ENCODE data around the gene SNX5. TPM values are rescaled to one million over a fixed set of nuclear protein-coding genes. Genes with fewer than 3 reads are reported as not detected.

SNX5 gene
- total and polyA plus RNA-seq, 2 of the 13 experiments (the other 11 are each of a cell fraction or from before 2014, with no cell fraction given) = 664 to 1,040 TPM

DNA sequence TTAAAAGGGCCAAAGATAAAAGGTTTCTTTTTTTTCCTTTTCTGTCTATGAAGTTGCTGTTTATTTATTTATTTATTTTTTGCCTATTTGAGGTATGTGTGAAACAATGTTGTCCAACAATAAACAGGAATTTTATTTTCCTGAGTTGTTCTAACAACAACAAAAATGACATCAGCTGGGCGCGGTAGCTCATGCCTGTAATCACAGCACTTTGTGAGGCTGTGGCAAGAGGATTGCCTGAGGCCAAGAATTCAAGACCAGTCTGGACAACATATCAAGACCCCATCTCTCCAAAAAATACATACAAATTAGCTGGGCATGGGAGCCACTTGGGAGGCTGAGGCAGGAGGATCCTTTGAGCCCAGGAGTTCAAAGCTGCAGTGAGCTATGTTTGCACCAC, 44.3 kb upstream of the SNX5 start:
- no peaks in the 10 kb centered on the region for H3K79me2 ChIP-seq (ENCODE audit: insufficient read depth, low read length)
- BruUV-seq (replicated peaks) = no TSS peak
- H3K27me3 ChIP-seq (ENCODE audit: control insufficient read depth in 1 of 2, insufficient read depth in 2 of 2, low read length in 2 of 2) = peaks cover 6 to 14% of the 10 kb centered on the region in 2 experiments; a peak in 4 of 5 replicates
- H3K9ac ChIP-seq (ENCODE audit: insufficient read depth, low read depth, low read length) = no peak overlapping the region
- ChIA-PET POLR2A (interaction anchor here (0.8 kb wide), 1 partner anchor 9 kb away, joined by 3 read pairs; no protein-coding TSS in a partner anchor), CTCF (ENCODE audit: low intra/inter-chr PET ratio, low total read pairs) (no interaction called here)
- no peak overlapping the region for H3K4me3 ChIP-seq (replicated peaks in 1 of 3; ENCODE audit: insufficient read depth in 1 of 3, low read depth in 2 of 3, low read length in 3 of 3)
- in situ Hi-C loops (cut with HindIII; ENCODE audit: extremely low pct_ligation_motif_present, low pct_unique_long_range_greater_than_20kb) (no loop called here), intact Hi-C loops (cut with micrococcal nuclease; ENCODE audit: unreplicated experiment) (no loop called here)
- TF ChIP-seq POLR2A (IDR thresholded peaks at IDR 0.05; ENCODE audit: insufficient read depth in 1 of 2, low read depth in 2 of 2, low read length in 2 of 2) (no peak), ZNF121 (CRISPR knock-in tag; IDR thresholded peaks at IDR 0.05) (0 out of 2 replicates have a peak, but pooled peaks have one; percentile 27)
- H3K9me3 ChIP-seq (ENCODE audit: low read length) = no peaks in the 10 kb centered on the region
- H3K4me2 ChIP-seq (ENCODE audit: low read depth, low read length) = no peak overlapping the region
- ATAC-seq (no peak), DNase-seq (ENCODE audit: low spot score) (no peak), FAIRE-seq (no peak)
- H4K20me1 ChIP-seq (ENCODE audit: insufficient read depth, low read length) = no peaks in the 10 kb centered on the region
- no peak overlapping the region for H2AFZ ChIP-seq (ENCODE audit: low read length)
- H3K36me3 ChIP-seq (replicated peaks in 1 of 2; ENCODE audit: control insufficient read depth in 1 of 2, insufficient read depth in 2 of 2, low read length in 2 of 2) = no peaks in the 10 kb centered on the region
- H3K27ac ChIP-seq (ENCODE audit: extremely low read length, insufficient read depth, low read length) = no peak overlapping the region
- WGBS (ENCODE audit: low lambda C conversion rate) = 96% methylated on average over 2 of the region's 2 CpGs
- H3K4me1 ChIP-seq (ENCODE audit: insufficient read depth, low read length) = peaks cover 24% of the 10 kb centered on the region

DNA sequence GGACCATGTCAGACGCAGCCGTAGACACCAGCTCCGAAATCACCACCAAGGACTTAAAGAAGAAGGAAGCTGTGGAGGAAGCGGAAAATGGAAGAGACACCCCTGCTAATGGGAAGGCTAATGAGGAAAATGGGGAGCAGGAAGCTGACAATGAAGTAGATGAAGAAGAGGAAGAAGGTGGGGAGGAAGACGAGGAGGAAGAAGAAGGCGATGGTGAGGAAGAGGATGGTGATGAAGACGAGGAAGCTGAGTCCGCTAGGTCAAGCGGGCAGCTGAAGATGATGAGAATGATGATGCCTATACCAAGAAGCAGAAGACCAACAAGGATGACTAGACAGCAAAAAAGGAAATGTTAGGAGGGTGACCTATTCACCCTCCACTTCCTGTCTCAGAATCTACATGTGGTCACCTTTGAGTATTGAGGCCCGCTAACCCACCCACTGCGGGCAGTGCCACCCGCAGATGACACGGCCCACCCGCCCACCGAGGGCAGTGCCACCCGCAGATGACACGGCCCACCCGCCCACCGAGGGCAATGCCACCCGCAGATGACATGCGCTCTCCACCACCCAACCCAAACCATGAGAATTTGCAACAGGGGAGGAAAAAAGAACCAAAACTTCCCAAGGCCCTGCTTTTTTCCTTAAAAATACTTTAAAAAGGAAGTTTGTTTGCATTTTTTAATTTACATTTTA, 43.5 kb upstream of the SNX5 start:
- Histone ChIP-seq H4K20me1 (ENCODE audit: insufficient read depth, low read length) (no peaks in the 10 kb centered on the region), H3K79me2 (ENCODE audit: insufficient read depth, low read length) (no peaks in the 10 kb centered on the region), H3K9me3 (ENCODE audit: low read length) (no peaks in the 10 kb centered on the region), H3K27ac (ENCODE audit: extremely low read length, insufficient read depth, low read length) (no peak overlapping the region), H3K36me3 (replicated peaks in 1 of 2; ENCODE audit: control insufficient read depth in 1 of 2, insufficient read depth in 2 of 2, low read length in 2 of 2) (no peaks in the 10 kb centered on the region), H2AFZ (ENCODE audit: low read length) (no peak overlapping the region), H3K4me1 (ENCODE audit: insufficient read depth, low read length) (peaks cover 32% of the 10 kb centered on the region), H3K4me3 (replicated peaks in 1 of 3; ENCODE audit: insufficient read depth in 1 of 3, low read depth in 2 of 3, low read length in 3 of 3) (no peak overlapping the region), H3K4me2 (ENCODE audit: low read depth, low read length) (no peak overlapping the region), H3K9ac (ENCODE audit: insufficient read depth, low read depth, low read length) (no peak overlapping the region), H3K27me3 (ENCODE audit: control insufficient read depth in 1 of 2, insufficient read depth in 2 of 2, low read length in 2 of 2) (peaks cover 8 to 21% of the 10 kb centered on the region in 2 experiments; a peak in 4 of 5 replicates)
- ChIA-PET POLR2A (interaction anchor here (0.8 kb wide), 1 partner anchor 8 kb away, joined by 3 read pairs; no protein-coding TSS in a partner anchor), CTCF (ENCODE audit: low intra/inter-chr PET ratio, low total read pairs) (no interaction called here)
- BruUV-seq (replicated peaks) = no TSS peak
- intact Hi-C loops (cut with micrococcal nuclease; ENCODE audit: unreplicated experiment) = no loop called here
- ATAC-seq = no peak
- TF ChIP-seq JUNB (CRISPR knock-in tag; IDR thresholded peaks at IDR 0.05; ENCODE audit: borderline replicate concordance) = peak; percentile 39; the same call in 1 of the 2 replicates
- no peak for TF ChIP-seq ZNF136 (CRISPR knock-in tag; IDR thresholded peaks at IDR 0.05; ENCODE audit: low read depth)
- TF ChIP-seq ZNF292 (CRISPR knock-in tag; IDR thresholded peaks at IDR 0.05; ENCODE audit: borderline replicate concordance, low read depth) = no peak
- no peak for TF ChIP-seq ZFYVE20 (CRISPR knock-in tag; IDR thresholded peaks at IDR 0.05; ENCODE audit: borderline replicate concordance, low read depth)
- no peak for TF ChIP-seq ZNF75D (CRISPR knock-in tag; IDR thresholded peaks at IDR 0.05; ENCODE audit: borderline replicate concordance)
- no peak for TF ChIP-seq SMC3 (IDR thresholded peaks at IDR 0.05; ENCODE audit: low read length)
- no peak for DNase-seq (ENCODE audit: low spot score)
- in situ Hi-C loops (cut with HindIII; ENCODE audit: extremely low pct_ligation_motif_present, low pct_unique_long_range_greater_than_20kb) = no loop called here
- 72% methylated on average over 21 of the region's 21 CpGs for WGBS (ENCODE audit: low lambda C conversion rate)
- FAIRE-seq = no peak
